GM08714 (cell line): ENCODE results near the gene BDH1.

Experiments used
- H3K4me3 ChIP-seq: fragments of 200-500 bp; sonication (Bioruptor generic); 2 replicates; pipeline ENCODE4 v1.5.1; 2014; ENCODE audit warnings: mild to moderate bottlenecking, low read length, inconsistent platforms
- ZNF274 ChIP-seq: IDR thresholded peaks from 2 replicates; pipeline ENCODE4 v1.6.1; 2012; ENCODE audit warnings: mild to moderate bottlenecking, low read depth, low read length

Gene BDH1

DNA sequence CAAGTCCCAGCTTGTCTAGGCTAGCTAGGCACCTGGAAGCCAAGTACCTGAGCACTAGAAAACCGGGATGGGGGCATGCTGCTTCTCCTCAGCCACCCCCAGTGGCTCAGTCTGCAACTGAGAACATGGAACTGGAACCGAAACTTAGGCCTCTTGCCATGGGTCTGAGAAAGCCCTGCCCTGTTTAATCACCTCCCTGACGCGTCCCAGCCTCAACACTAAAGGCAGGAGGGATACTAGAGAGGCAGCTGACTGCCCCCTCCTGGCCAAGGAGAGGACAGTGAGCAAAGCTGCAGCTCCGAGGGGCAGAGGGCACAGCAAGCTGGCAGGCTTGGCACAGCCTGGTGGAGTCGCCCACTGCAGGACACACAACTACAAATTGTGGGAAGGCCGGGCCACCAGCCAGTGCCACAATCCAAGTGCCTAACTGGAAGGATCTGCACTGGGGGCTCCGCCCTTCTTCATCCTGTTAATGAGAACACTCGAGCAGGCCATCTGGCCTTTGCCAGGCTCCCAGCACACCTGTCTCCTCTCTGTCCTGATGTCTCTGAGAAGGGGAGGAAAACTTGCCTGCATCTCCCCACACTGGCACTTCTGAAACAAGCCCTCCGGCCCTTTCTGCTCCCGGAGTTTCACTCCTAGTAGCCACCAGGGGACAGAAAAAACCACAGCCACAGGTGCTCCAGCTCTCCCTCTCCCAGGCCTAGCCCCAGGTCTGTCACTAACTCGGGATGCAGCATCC, 53.7 kb downstream of the BDH1 start:
- no peak for TF ChIP-seq ZNF274
- H3K4me3 ChIP-seq = no peak overlapping the region

- H3K4me3 ChIP-seq = no peak overlapping the region
- TF ChIP-seq ZNF274 = no peak
Measured at GRCh38 chr3:197501496-197501878, 54.3 kb downstream of the BDH1 start.

- no peak overlapping the region for H3K4me3 ChIP-seq
- no peak for TF ChIP-seq ZNF274
Measured at GRCh38 chr3:197500812-197501211, 55.0 kb downstream of the BDH1 start.

- no peak overlapping the region for H3K4me3 ChIP-seq
- TF ChIP-seq ZNF274 = no peak
Measured at GRCh38 chr3:197499427-197499826, 56.3 kb downstream of the BDH1 start.

- TF ChIP-seq ZNF274 = no peak
- H3K4me3 ChIP-seq = no peak overlapping the region
Measured at GRCh38 chr3:197498499-197499241, 57.1 kb downstream of the BDH1 start.

DNA sequence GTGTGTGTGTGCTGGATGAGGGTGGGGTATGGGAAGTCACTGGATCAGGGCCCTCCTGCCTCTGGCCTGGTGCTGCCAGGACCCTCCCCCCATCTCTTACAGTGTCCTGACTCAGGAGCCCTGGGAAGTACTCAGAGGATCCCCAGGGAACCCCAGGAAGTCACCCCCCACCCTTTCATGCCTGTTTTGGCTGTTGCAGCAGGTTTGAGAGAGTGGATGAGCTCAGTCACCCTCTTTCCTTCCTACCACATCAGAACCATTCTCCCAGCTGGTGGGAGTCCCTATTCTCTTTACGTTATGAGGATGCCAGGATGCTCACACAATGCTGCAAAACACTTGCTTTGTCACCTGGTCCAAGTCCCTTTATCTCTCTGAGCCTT, 59.0 kb downstream of the BDH1 start:
- TF ChIP-seq ZNF274 = no peak
- no peak overlapping the region for H3K4me3 ChIP-seq

DNA sequence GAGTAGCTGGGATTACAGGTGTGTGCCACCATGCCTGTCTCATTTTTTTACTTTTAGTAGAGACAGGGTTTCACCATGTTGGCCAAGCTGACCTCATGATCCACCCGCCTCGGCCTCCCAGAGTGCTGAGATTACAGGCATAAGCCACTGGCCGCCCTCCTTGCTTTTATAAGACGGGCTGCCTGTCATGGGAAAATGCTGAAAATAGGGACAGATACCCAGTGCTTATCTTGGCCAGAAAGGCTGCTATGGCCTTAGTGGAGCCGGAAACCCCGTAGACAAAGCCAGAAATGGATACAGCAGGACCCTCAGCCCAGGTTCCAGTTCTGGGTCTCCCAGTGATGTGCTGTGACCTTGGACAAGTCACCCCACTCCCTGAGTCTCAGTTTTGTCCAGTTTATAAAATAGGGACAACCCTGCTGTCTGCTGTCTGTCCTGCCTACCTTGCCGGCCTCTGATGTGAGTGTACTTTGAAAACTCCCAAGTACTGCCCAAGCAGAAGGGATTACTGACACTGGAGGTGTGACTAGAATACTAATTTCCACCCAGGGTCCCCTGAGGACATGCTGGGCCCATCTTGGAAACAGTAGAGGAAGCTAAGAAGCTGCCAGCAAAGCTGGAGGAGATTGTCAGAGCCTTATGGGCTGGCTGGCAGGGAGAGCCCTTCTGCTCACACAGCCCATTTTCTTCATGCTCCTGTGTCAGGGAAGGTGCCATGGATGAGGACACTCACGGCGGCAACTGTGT, 59.6 kb downstream of the BDH1 start:
- no peak overlapping the region for H3K4me3 ChIP-seq
- TF ChIP-seq ZNF274 = no peak

DNA sequence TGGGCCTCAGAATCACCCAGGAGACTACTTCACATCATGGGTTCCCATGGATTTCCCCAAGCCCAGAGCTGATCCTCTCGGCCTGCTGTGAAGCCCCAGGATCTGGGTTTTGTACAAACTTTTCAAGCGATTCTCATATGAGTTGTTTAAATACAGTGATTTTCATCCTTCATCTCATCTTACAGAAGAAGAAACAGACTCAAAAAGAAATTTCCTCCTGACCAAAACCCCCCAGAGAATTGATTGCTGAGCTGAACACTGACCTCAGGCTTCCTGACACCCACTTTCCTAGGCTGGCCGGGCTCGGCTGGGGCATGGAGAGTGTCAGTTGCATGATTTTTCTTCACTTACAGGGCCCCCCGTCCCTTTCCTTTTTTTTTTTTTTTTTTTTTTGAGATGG, 60.3 kb downstream of the BDH1 start:
- no peak for TF ChIP-seq ZNF274
- no peak overlapping the region for H3K4me3 ChIP-seq

GRCh38 chr3:197495059-197495455, 60.7 kb downstream of the BDH1 start:
- H3K4me3 ChIP-seq = no peak overlapping the region
- TF ChIP-seq ZNF274 = no peak

DNA sequence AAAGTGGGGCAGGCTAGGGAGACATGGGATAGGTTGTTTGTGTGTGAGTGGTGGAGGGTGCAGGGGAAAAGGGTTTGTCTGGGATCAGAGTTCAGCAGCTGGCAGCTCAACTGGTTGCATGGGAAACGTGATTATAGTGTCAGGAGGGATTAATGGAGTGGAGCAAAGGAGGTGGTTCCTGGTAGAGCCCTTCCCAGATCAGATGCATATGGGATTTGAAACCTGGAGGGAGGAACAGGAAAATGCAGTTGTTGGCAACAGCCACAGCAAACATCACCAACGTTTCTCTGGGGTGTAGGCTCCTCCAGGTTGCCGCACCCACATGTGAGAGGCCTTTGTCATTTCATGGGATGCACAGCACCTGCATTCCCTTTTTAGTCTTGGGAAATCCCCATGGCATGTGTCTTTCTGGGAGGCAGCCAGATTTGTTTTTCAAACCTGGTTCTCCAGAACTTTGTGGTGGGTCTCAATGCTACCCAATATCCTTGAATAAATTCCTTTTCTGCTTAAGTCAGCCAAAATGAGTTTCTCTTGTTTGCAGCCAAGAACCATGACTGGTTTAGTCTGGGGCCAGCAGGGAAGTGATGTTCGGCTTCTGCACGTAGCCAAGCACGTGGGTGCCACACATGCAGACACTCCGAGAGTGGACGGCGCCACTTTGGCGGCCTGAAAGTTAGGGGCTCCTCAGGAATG, 61.3 kb downstream of the BDH1 start:
- H3K4me3 ChIP-seq = no peak overlapping the region
- TF ChIP-seq ZNF274 = no peak

DNA sequence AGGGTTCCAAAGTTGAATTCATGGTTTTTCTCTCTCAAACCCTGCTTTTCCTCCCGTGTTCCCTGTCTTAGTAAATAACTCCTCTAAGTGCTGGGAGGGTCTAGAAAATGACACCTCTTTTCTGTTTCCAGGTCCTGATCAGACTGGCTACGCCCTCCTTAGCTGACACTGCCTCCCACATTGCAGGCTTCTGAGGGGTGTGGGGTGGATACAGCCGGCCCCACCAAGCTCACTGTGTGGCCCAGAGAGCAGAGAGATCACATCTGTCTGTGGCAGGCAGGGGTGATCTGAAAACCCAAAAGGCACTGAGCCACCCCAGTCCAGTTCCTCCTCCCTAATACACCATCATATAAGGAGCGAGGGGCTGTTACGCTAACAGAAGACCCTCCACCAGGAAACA, 62.7 kb downstream of the BDH1 start:
- H3K4me3 ChIP-seq = no peak overlapping the region
- TF ChIP-seq ZNF274 = no peak

DNA sequence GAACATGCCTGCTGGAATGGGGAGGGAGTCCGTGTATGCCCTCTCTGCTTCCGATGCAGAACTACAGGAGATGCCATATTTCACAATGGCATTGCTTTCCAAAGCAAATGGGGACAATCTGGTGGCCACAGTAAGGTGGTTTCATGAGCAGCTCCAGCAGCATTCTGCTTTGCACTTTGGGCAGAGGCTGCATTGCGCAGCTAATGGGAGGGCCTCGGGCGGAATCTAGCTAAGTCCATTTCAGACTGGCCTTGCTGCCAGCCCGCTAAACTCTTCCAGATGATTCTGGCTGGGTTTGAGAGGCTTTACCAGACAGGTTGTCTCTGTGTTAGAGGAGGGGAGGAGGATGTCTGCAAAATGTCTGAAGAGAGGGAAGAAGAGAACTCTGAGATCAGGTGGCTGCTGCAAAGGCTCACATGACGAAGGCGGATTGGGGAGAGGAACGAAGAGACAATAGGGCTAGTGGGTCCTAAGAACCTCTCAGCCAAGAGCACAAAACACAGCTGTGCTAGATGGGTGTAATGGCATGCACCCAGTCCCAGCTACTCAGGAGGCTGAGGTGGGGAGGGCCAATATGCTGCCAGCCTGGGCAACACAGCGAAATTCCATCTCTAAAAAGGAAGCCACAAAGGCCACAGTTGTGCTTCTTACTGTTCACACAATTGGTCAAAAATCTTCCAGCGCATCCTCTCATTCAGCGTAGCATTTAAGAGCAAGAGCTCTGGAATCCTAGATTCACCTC, 63.7 kb downstream of the BDH1 start:
- no peak overlapping the region for H3K4me3 ChIP-seq
- TF ChIP-seq ZNF274 = no peak

DNA sequence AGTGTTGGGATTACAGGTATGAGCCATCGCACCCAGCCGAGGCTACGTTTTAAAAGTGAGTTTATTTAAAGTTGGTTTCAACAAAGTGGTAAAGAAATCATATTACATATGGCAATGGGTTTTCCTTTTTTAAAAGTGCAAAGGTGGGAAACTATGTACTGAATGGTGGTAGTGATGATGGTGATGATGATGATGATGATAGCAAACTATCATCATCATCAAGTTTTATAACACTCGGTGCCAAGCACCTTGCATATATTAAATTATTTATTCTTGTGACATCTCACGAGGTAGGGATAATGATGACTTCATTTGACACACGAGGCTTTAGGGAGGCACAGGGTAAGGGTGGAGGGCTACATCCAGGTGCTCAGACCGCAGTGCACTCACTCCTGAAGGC, 64.3 kb downstream of the BDH1 start:
- no peak overlapping the region for H3K4me3 ChIP-seq
- no peak for TF ChIP-seq ZNF274
